Osteocyte (in vitro differentiated cells): ENCODE data around the gene KRTAP10-7. TPM values are rescaled to one million over a fixed set of nuclear protein-coding genes. Genes with fewer than 3 reads are reported as not detected.
A peak's percentile ranks its signal among the peaks of the same experiment; 100 is the strongest.

ENCODE experiments used
- DNase-seq: peaks from one replicate; pipeline ENCODE4 v3.0.0; 2021; ENCODE audit warnings: mixed read lengths; ENCODE audit not compliant: unreplicated experiment; ENCODE audit errors: extremely low spot score
- H3K27ac Mint-ChIP-seq: one replicate; pipeline ENCODE4 v1.8.0; 2021; ENCODE audit warnings: mild to moderate bottlenecking, mixed read lengths; ENCODE audit not compliant: unreplicated experiment
- H3K27me3 Mint-ChIP-seq: one replicate; pipeline ENCODE4 v1.8.0; 2021; ENCODE audit warnings: mixed read lengths; ENCODE audit not compliant: unreplicated experiment
- H3K36me3 Mint-ChIP-seq: one replicate; pipeline ENCODE4 v1.8.0; 2021; ENCODE audit warnings: mixed read lengths; ENCODE audit not compliant: unreplicated experiment
- H3K4me1 Mint-ChIP-seq: one replicate; pipeline ENCODE4 v1.8.0; 2021; ENCODE audit warnings: mixed read lengths; ENCODE audit not compliant: unreplicated experiment
- H3K4me3 Mint-ChIP-seq: one replicate; pipeline ENCODE4 v1.8.0; 2021; ENCODE audit warnings: mild to moderate bottlenecking, moderate library complexity, mixed read lengths; ENCODE audit not compliant: unreplicated experiment
- H3K9me3 Mint-ChIP-seq: one replicate; pipeline ENCODE4 v1.8.0; 2021; ENCODE audit warnings: mixed read lengths; ENCODE audit not compliant: unreplicated experiment
- total RNA-seq: library from RNA; stranded (reverse); gene quantifications from 2 replicates; pipeline ENCODE4 v1.2.1, GENCODE V29; 2021
- TF ChIP-seq, protein P1 (sequence below): fragments of 200-600 bp; sonication (generic); IDR thresholded peaks from 2 replicates; pipeline ENCODE4 v1.5.0; 2021; ENCODE audit warnings: antibody characterized with exemption, mild to moderate bottlenecking, moderate library complexity

Gene KRTAP10-7
- total RNA-seq, 1 donor from 2014 or later, result not detected

DNA sequence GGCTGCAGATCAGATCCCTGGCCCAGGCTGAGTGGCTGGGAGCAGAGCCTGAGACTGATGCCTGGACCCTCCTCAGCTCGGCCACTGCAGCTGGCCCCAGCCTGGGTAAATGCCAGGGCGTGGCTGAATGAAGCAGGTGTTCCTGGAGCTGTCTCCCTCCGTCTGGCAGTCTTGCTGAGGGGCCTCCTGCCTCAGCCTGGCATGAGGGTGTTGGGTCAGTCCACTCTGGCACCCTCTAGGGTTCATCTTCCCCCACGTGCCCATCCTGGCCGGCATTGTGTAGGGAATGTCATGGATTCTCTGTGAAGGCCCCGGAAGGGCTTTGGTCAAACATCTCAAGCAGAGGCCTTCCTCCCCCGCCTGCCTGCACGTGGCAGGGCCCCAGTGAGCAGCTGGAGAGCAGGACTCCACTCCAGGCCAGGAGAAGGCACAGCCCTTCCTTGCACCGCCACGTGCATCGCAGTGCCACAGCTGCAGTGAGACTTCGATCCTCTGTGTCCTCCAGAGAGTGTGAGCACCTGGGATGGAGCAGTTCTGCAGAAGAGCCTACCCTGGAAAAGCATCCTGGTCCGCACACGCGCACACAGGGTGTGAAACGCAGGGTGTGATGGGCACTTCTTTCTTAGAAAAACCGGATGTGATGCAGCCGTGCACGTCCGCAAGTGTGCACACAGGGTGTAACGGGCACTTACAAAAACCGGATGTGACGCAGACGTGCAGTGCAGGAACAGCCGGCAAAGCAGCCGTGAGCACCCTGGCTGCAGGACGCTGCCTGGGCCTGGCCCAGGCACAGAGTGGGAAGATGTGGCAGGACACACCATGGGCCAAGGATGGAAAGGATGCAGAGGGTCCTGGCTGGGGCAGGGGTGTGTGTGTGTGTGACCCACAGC lies 31.5 kb upstream of the KRTAP10-7 start:
- Mint-ChIP-seq H3K36me3 (no peaks in the 10 kb centered on the region), H3K27me3 (peaks cover 24% of the 10 kb centered on the region), H3K4me1 (no peaks in the 10 kb centered on the region), H3K27ac (no peak overlapping the region), H3K4me3 (no peak overlapping the region), H3K9me3 (peaks cover 10% of the 10 kb centered on the region)
- TF ChIP-seq, protein P1, sequence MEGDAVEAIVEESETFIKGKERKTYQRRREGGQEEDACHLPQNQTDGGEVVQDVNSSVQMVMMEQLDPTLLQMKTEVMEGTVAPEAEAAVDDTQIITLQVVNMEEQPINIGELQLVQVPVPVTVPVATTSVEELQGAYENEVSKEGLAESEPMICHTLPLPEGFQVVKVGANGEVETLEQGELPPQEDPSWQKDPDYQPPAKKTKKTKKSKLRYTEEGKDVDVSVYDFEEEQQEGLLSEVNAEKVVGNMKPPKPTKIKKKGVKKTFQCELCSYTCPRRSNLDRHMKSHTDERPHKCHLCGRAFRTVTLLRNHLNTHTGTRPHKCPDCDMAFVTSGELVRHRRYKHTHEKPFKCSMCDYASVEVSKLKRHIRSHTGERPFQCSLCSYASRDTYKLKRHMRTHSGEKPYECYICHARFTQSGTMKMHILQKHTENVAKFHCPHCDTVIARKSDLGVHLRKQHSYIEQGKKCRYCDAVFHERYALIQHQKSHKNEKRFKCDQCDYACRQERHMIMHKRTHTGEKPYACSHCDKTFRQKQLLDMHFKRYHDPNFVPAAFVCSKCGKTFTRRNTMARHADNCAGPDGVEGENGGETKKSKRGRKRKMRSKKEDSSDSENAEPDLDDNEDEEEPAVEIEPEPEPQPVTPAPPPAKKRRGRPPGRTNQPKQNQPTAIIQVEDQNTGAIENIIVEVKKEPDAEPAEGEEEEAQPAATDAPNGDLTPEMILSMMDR, result no peak
- DNase-seq, result no peak

DNA sequence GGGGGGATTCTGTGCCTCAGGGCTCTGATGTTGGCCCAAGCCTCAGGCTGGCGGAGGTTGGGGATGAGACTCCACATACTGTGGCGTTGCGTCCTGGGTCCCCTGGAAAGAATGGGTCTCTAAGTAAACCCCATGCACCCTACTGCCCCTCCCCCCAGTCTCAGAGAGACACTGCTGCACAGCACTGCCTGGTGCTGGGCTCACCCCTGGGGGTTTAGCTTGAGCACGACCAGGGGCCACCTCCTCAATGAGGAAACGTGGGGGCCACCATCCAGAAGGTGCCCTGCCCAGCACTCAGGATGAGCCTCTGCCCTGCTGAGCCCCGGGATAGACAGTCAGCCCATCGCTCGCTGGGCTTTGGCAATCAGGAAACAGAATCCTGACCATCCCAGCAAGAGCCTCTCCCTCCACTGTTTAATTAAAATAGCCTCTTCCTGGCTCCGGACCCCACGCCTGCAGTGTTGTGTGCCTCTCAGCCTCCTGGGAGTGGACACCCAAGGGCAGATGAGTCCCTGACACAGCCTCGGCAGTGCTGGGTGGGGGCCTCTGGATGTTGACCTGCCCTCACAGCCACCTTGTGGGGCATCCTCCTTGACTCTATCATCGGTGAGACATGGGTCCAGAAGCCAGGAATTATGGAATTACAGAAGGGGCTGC lies 30.4 kb upstream of the KRTAP10-7 start:
- DNase-seq, result no peak
- Mint-ChIP-seq H3K4me3 (no peak overlapping the region), H3K27me3 (peaks cover 15% of the 10 kb centered on the region), H3K4me1 (no peaks in the 10 kb centered on the region), H3K27ac (no peak overlapping the region), H3K36me3 (no peaks in the 10 kb centered on the region), H3K9me3 (peaks cover 10% of the 10 kb centered on the region)
- TF ChIP-seq, protein P1, result no peak

DNA sequence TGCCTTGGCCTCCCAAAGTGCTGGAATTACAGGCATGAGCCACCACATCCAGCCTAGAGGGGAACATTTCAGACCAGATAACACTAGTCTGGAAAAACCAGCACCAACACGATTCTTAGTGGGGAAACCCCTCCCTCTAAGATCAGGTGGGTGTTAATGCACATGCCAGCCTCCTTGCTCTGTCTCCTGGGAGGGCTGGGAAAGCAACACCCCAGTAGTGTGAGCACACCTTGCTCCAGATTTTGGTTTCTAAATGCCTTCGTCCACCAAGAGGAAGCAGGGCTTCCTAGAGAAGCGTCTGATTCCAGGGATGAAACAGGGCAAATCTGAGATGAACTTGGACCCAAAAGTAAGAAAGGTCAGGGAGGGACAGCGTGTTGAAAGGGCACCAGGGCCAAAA lies 29.1 kb upstream of the KRTAP10-7 start:
- no peak overlapping the region for H3K4me3 Mint-ChIP-seq
- no peak overlapping the region for H3K27ac Mint-ChIP-seq
- H3K36me3 Mint-ChIP-seq, result no peaks in the 10 kb centered on the region
- H3K27me3 Mint-ChIP-seq, result peaks cover 11% of the 10 kb centered on the region
- no peak for DNase-seq
- no peaks in the 10 kb centered on the region for H3K4me1 Mint-ChIP-seq
- TF ChIP-seq, protein P1, result no peak
- H3K9me3 Mint-ChIP-seq, result peaks cover 10% of the 10 kb centered on the region

DNA sequence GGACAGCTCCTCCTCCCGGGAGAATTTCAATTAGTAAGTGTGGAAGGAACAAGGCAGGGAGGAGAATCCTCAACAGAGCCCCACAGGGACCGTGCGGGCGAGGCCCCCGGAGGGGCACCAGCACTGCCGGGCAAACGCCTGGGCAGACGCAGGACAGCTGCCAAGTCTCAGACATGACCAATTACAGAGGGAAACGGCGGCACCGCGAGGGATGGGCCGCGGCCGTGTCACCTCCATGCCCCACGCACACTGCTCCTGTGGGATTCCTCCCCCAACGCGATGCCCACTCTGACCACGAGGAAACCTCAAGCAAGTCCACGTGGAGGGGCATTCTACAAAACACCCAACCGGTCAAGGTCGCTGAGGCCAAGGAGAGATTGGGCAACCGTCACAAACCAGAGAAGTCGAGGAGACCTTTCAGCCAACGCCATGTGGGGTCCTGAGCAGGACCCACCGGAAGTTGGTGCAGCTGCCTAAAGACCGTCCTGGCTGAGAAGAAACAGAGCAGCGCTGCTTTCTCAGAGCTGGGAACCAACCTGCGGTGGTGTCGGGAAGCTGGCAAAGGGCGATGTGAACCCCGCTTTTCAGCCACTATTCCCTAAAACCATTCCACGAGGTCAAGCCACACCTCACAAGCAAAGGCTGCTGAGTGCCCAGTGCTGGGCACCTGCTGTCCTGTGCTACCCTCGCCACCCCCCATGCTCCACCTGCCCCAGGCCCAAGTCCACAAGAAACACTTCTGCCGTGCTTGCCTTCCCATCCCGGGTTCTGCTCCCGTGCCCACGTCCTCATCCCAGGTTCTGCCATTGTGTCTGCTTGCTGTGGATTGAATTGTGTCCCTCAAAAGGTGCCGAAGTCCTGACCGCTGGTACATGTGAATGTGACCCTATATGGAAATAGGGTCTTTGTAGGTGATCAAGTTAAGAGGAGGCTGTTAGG lies 28.3 kb upstream of the KRTAP10-7 start:
- H3K27ac Mint-ChIP-seq, result no peak overlapping the region
- no peak overlapping the region for H3K4me3 Mint-ChIP-seq

More for the DNA sequence above, 28.3 kb upstream of the KRTAP10-7 start:
- peak; percentile 81 for DNase-seq
- H3K9me3 Mint-ChIP-seq, result peaks cover 16% of the 10 kb centered on the region
- H3K27me3 Mint-ChIP-seq, result peaks cover 3% of the 10 kb centered on the region
- TF ChIP-seq, protein P1, result no peak
- H3K4me1 Mint-ChIP-seq, result no peaks in the 10 kb centered on the region
- H3K36me3 Mint-ChIP-seq, result no peaks in the 10 kb centered on the region
